ENCODE data around the gene TSEN2.

GRCh38 chr3:12556314-12556689, 72.0 kb downstream of the TSEN2 start:
- no peak for TF ChIP-seq CTCF (IDR thresholded peaks at IDR 0.05)
- no peak for TF ChIP-seq POLR2A (IDR thresholded peaks at IDR 0.05; ENCODE audit: low read length)
- TF ChIP-seq HOXB13 (CRISPR knock-in tag; IDR thresholded peaks at IDR 0.05; ENCODE audit: low read depth) = no peak
- TF ChIP-seq RAD21 (conservative IDR thresholded peaks at IDR 0.05 in 1 of 2, IDR thresholded peaks at IDR 0.05 in 1 of 2) = no peak
- TF ChIP-seq ZSCAN20 (CRISPR knock-in tag; IDR thresholded peaks at IDR 0.05) = no peak
- TF ChIP-seq TFCP2L1 (CRISPR knock-in tag; IDR thresholded peaks at IDR 0.05) = no peak
- TF ChIP-seq TP53 (CRISPR knock-in tag; IDR thresholded peaks at IDR 0.05) = no peak
- no peak for TF ChIP-seq E2F6 (IDR thresholded peaks at IDR 0.05; ENCODE audit: borderline replicate concordance, low read depth)
- TF ChIP-seq KDM1A (IDR thresholded peaks at IDR 0.05; ENCODE audit: low read depth) = no peak
- TF ChIP-seq RCOR1 (IDR thresholded peaks at IDR 0.05; ENCODE audit: low read depth, low read length) = no peak
- no peak for TF ChIP-seq MYC (IDR thresholded peaks at IDR 0.05; ENCODE audit: borderline replicate concordance, low read length)
- no peak for TF ChIP-seq SREBF2 (IDR thresholded peaks at IDR 0.05)
- TF ChIP-seq HOXB5 (CRISPR knock-in tag; IDR thresholded peaks at IDR 0.05) = no peak
- TF ChIP-seq MAFK (IDR thresholded peaks at IDR 0.05; ENCODE audit: partially characterized antibody) = no peak
